Right lobe of liver (tissue), 6 donors: ENCODE data around the gene MRPL28. TPM values are rescaled to one million over a fixed set of nuclear protein-coding genes. Genes with fewer than 3 reads are reported as not detected.

Experiments
- ATAC-seq, 4 donors: fragments of 200-7000 bp; cut with Tn5 transposase; one replicate each; pipeline ENCODE4 v1.9.1; 2020; ENCODE audit warnings: mild to moderate bottlenecking in 4 of 4, moderate library complexity in 4 of 4
- DNase-seq, 3 donors: peaks; one replicate each; pipeline ENCODE4 v3.0.0-alpha.2; 2020
- H3K27ac ChIP-seq, 3 donors: fragments of 200-600 bp; one replicate each; pipeline ENCODE4 v1.8.0; 2022
- H3K27me3 ChIP-seq, 2 donors: fragments of 200-600 bp; one replicate each; pipeline ENCODE4 v1.8.0; 2022
- H3K36me3 ChIP-seq, 4 donors: fragments of 200-600 bp; sonication (generic) in 1 of 4; one replicate each; pipeline versions ENCODE4 v1.5.1 to v1.8.0; 2017 to 2022; ENCODE audit warnings: control low read depth in 1 of 4
- H3K4me1 ChIP-seq, 4 donors: fragments of 200-600 bp; sonication (generic) in 1 of 4; one replicate each; pipeline versions ENCODE4 v1.5.1 to v1.8.0; 2017 to 2022; ENCODE audit warnings: control low read depth in 1 of 4
- H3K4me3 ChIP-seq, 3 donors: fragments of 200-600 bp; one replicate each; pipeline ENCODE4 v1.8.0; 2022
- H3K9me3 ChIP-seq, 4 donors: fragments of 200-600 bp; sonication (generic) in 1 of 4; one replicate each; pipeline versions ENCODE4 v1.5.1 to v1.8.0; 2017 to 2022; ENCODE audit warnings: control low read depth in 1 of 4
- POLR2A ChIP-seq: fragments of 450-650 bp; IDR thresholded peaks from one replicate; pipeline ENCODE4 v1.6.1; 2017; ENCODE audit warnings: antibody characterized with exemption, mild to moderate bottlenecking
- WGBS: methylation state at CpG from one replicate; pipeline ENCODE4 v1.1.6; 2018; ENCODE audit warnings: low coverage, low lambda C conversion rate; ENCODE audit not compliant: insufficient coverage; ENCODE audit errors: missing lambda C conversion rate; 5-methylcytosine and 5-hydroxymethylcytosine counted together
- intact Hi-C, 2 donors: fragments of 100-400 bp; cut with DNase I; formaldehyde crosslinking; loops; one replicate each; pipeline versions ENCODE4 v1.11.2 to v1.14.1; 2022
- total RNA-seq, 6 experiments: library from RNA; depleted of rRNA in 2 of 6; stranded (reverse); fragments of >200 nt in 2 of 6; fragmentation: NEBNext Ultra II Directional in 3 of 6; extraction: Animal tissue kit (Norgen Biotek cat#: 25700) in 3 of 6; gene quantifications; one replicate each; pipeline versions ENCODE4 v1.1.0 to v1.2.4, GENCODE V29; 2016 to 2023
- TF ChIP-seq, protein P1 (sequence below), 4 donors: fragments of 200-600 bp in 3 of 4; fragments of 450-650 bp in 1 of 4; IDR thresholded peaks; one replicate each; pipeline versions ENCODE4 v1.5.1 to v1.8.0; 2016 to 2022; ENCODE audit warnings: antibody characterized with exemption in 4 of 4, mild to moderate bottlenecking in 2 of 4
- donor health status: DM: no; HTN: yes; CAD: no.
- donor health status: DM: no; HTN: no; CAD: no.
- donor health status: DM: no; HTN: no; CAD: no.
- donor health status: DM: no; HTN: yes; CAD: no.
- donor health status: DM: no; HTN: yes; CAD: no.

The MRPL28 gene
- total RNA-seq, 6 experiments from 2014 or later: 29.9 to 64.7 (median 32.6) TPM

DNA sequence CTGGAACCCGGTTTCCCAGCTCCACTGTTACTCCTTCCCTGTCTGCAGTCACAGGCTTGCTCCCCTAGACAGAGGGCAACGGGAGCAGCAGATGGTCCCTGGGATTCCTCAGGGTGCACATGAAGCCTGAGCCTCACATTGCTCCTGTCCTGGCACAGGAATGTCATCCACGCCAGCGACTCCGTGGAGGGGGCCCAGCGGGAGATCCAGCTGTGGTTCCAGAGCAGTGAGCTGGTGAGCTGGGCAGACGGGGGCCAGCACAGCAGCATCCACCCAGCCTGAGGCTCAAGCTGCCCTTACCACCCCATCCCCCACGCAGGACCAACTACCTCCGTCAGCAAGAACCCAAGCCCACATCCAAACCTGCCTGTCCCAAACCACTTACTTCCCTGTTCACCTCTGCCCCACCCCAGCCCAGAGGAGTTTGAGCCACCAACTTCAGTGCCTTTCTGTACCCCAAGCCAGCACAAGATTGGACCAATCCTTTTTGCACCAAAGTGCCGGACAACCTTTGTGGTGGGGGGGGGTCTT is 29.8 kb upstream of the MRPL28 start:
- Histone ChIP-seq H3K27me3 (no peaks in the 10 kb centered on the region), H3K4me3 (no peak overlapping the region), H3K9me3 (no peaks in the 10 kb centered on the region), H3K27ac (no peak overlapping the region), H3K36me3 (no peaks in the 10 kb centered on the region), H3K4me1 (peaks cover 0 to 27% (median 3%) of the 10 kb centered on the region in 4 donors)
- 80% methylated on average over 1 of the region's 10 CpGs for WGBS
- intact Hi-C loops: no loop called here
- ATAC-seq: no peak
- DNase-seq: no peak
- TF ChIP-seq POLR2A: no peak
- TF ChIP-seq, protein P1, sequence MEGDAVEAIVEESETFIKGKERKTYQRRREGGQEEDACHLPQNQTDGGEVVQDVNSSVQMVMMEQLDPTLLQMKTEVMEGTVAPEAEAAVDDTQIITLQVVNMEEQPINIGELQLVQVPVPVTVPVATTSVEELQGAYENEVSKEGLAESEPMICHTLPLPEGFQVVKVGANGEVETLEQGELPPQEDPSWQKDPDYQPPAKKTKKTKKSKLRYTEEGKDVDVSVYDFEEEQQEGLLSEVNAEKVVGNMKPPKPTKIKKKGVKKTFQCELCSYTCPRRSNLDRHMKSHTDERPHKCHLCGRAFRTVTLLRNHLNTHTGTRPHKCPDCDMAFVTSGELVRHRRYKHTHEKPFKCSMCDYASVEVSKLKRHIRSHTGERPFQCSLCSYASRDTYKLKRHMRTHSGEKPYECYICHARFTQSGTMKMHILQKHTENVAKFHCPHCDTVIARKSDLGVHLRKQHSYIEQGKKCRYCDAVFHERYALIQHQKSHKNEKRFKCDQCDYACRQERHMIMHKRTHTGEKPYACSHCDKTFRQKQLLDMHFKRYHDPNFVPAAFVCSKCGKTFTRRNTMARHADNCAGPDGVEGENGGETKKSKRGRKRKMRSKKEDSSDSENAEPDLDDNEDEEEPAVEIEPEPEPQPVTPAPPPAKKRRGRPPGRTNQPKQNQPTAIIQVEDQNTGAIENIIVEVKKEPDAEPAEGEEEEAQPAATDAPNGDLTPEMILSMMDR (IDR thresholded peaks at IDR 0.05): no peak

DNA sequence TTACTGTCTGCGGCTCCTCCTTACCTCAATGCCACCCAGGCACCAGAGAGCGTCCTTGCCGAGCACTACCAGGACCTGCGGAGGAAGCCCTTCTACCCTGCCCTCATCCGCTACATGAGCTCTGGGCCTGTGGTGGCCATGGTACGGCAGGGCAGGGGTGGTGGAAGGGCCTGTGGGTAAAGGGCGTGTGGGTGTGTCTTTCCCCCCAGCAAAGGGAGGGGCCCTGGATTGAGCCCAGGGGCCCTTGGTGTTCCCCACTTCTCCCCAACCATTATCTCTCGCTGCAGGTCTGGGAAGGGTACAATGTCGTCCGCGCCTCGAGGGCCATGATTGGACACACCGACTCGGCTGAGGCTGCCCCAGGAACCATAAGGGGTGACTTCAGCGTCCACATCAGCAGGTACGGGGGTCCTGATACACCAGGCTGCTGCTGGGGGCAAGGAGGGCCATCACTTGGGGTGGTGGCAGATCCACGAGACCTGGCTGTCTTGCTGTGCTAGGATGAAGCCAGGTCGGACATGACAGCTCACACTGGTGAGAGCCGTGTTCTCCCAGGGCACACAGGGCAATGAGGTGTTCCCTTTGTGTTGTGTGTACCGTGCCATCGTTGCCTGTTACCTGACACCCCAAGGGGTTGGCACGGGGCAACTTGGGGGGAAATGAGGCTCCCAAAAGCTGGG is 29.1 kb upstream of the MRPL28 start:
- DNase-seq (no peak), ATAC-seq (no peak)
- no peaks in the 10 kb centered on the region for H3K9me3 ChIP-seq
- H3K4me3 ChIP-seq: no peak overlapping the region
- intact Hi-C loops: loop anchor here in 1 of 2 donors (10.0 kb wide), 1 partner anchor 95 kb away; no protein-coding TSS in a partner anchor
- 80% methylated on average over 2 of the region's 22 CpGs for WGBS
- no peak overlapping the region for H3K27ac ChIP-seq
- no peaks in the 10 kb centered on the region for H3K36me3 ChIP-seq
- peaks cover 0 to 20% (median 0%) of the 10 kb centered on the region in 4 donors for H3K4me1 ChIP-seq
- H3K27me3 ChIP-seq: no peaks in the 10 kb centered on the region
- no peak for TF ChIP-seq POLR2A
- TF ChIP-seq, protein P1 (IDR thresholded peaks at IDR 0.05): no peak

DNA sequence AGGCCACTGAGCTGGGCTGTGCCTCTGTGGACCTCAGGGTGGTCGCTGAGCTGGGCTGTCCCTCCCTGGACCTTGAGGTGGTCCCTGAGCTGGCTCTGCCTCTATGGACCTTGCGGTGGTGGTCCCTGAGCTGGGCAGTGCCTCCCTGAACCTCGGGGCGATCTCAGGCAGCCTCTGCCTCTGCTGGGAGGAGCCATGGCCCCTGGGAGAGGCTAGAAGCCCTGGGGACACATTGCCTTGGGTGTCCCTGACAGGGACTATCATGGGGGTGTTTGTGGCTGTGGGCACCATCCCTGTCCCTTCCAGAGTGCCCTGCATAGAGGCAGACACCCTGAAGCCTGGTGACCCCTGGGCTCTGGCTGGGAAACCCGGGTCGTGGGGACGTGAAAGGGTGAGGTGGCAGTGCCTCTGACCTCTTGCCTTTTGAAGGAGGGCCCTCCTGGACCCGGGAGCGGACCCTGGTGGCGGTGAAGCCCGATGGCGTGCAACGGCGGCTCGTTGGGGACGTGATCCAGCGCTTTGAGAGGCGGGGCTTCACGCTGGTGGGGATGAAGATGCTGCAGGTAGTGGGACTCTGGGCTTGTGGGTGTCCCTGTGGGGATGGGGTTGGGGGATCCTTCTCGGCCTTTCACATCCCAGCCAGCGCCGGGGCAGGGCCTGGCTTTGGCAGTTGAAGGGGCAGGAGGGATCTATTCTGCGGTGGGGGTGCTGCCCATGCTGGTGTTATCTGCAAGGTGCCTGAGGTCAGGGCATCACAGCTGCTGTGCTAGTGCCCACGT is 28.4 kb upstream of the MRPL28 start:
- TF ChIP-seq POLR2A: no peak
- TF ChIP-seq, protein P1 (IDR thresholded peaks at IDR 0.05): no peak
- no peaks in the 10 kb centered on the region for H3K36me3 ChIP-seq
- no peak overlapping the region for H3K27ac ChIP-seq
- ATAC-seq (no peak), DNase-seq (no peak)
- intact Hi-C loops: loop anchor here in 1 of 2 donors (10.0 kb wide), 1 partner anchor 96 kb away; no protein-coding TSS in a partner anchor
- H3K27me3 ChIP-seq: no peaks in the 10 kb centered on the region
- 80% methylated on average over 2 of the region's 24 CpGs for WGBS
- no peak overlapping the region for H3K4me3 ChIP-seq
- H3K9me3 ChIP-seq: no peaks in the 10 kb centered on the region
- H3K4me1 ChIP-seq: peaks cover 0 to 18% (median 0%) of the 10 kb centered on the region in 4 donors

DNA sequence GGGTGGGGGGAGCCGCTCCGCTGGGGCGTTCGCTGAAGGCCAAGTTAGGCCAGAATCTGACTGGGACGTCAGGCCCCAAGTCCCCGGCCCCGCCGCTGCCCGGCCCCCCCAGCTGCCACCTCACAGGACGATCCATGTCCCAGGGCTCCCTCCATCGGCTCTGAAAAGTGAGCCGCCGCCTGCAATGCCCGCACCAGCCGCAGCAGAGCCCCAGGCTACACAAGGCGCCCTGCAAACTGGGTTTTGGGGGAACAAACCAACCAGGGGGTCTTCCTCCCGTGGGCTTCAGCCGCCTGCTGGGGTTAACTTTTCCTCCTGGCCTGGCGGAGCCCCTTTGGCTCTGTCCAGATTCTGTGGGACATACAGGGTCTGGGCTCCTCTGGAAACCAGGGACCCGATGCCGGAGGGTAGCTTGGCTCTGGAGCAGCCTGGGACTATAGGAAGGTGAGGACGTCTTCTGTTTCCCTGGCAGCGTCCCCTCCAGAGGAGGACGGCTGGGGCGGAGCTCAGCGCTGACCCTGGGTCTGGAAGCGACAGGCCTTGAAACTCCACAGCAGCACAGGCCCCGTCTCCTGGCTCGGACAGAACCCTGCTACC is 27.5 kb upstream of the MRPL28 start:
- TF ChIP-seq, protein P1 (IDR thresholded peaks at IDR 0.05): peak; percentile 26 to 39 (median 31)
- TF ChIP-seq POLR2A: no peak
- Histone ChIP-seq H3K9me3 (no peaks in the 10 kb centered on the region), H3K27me3 (no peaks in the 10 kb centered on the region), H3K27ac (no peak overlapping the region), H3K36me3 (no peaks in the 10 kb centered on the region), H3K4me1 (peaks cover 0 to 10% (median 0%) of the 10 kb centered on the region in 4 donors), H3K4me3 (no peak overlapping the region)
- ATAC-seq (peak; percentile 20 to 46 (median 34)), DNase-seq (peak; percentile 72 to 76 (median 72))
- WGBS: 30% methylated on average over 2 of the region's 29 CpGs
- intact Hi-C loops: loop anchor here in 1 of 2 donors (10.0 kb wide), 1 partner anchor 97 kb away; no protein-coding TSS in a partner anchor
